Neuron (in vitro differentiated cells): ENCODE measurements around the gene TRPM7.
"Not testable (repeated sequence)": the region's sequence is repeated elsewhere in the genome, so short reads cannot be mapped to it uniquely, and the experiment has no call there.

ENCODE experiments used
- H2AFZ ChIP-seq: one replicate; pipeline ENCODE4 v1.6.1; 2013; ENCODE audit warnings: low read depth, mild to moderate bottlenecking, inconsistent platforms, low read length, moderate library complexity
- H3K27me3 ChIP-seq: one replicate; pipeline ENCODE4 v1.6.1; 2013; ENCODE audit warnings: low read length; ENCODE audit not compliant: insufficient read depth
- H3K36me3 ChIP-seq: one replicate; pipeline ENCODE4 v1.6.1; 2013; ENCODE audit warnings: low read length; ENCODE audit not compliant: insufficient read depth
- H3K4me1 ChIP-seq: one replicate; pipeline ENCODE4 v1.6.1; 2013; ENCODE audit warnings: low read length; ENCODE audit not compliant: insufficient read depth
- H3K4me3 ChIP-seq: 2 replicates; pipeline ENCODE4 v1.5.1; 2013; ENCODE audit warnings: mild to moderate bottlenecking, low read length, moderate library complexity
- H3K9me3 ChIP-seq: one replicate; pipeline ENCODE4 v1.6.1; 2013; ENCODE audit warnings: low read length

Gene TRPM7

GRCh38 chr15:50636146-50636545 lies 50.5 kb downstream of the TRPM7 start:
- Histone ChIP-seq H3K9me3 (no peaks in the 10 kb centered on the region), H3K4me1 (no peaks in the 10 kb centered on the region), H2AFZ (no peak overlapping the region), H3K4me3 (no peak overlapping the region), H3K27me3 (no peaks in the 10 kb centered on the region), H3K36me3 (peaks cover 57% of the 10 kb centered on the region)

DNA sequence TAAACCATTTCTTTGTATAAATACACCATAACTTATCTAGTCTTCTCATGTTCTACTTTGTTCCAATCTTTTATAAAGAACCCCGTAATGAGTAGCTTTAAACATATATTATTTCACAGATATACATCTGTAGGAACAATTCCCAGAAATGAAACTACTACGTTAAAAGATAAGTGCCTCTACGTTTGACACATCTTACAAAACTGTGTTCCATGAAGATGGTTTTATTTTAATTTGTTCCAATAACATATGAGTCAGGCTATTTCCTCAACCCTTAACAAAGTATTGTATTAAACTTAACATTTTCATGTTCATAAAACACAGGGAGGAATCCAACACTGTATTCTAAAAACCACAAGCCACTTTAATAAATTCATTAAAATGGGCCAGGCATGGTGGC lies 52.9 kb downstream of the TRPM7 start:
- Histone ChIP-seq H3K27me3 (no peaks in the 10 kb centered on the region), H3K4me1 (no peaks in the 10 kb centered on the region), H3K36me3 (peaks cover 71% of the 10 kb centered on the region), H2AFZ (no peak overlapping the region), H3K4me3 (no peak overlapping the region), H3K9me3 (no peaks in the 10 kb centered on the region)

DNA sequence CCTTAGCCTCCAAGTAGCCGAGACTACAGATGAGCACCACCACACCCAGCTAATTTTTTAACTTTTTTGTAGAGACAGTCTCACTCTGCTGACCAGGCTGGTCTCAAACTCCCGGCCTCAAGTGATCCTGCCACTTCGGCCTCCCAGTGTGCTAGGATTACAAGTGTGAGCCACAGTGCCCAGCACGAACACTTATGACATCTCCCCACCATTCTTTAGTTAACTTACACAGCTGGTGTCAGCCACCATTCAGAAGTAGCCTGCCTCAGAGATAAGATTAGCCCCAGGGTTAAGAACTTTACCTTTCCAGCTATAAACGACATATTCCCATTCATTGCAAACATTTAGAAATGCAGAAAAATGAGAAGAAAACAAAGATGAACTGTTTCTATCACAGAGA lies 58.2 kb downstream of the TRPM7 start:
- Histone ChIP-seq H3K36me3 (peaks cover 64% of the 10 kb centered on the region), H3K9me3 (no peaks in the 10 kb centered on the region), H2AFZ (no peak overlapping the region), H3K4me1 (no peaks in the 10 kb centered on the region), H3K4me3 (no peak overlapping the region), H3K27me3 (no peaks in the 10 kb centered on the region)

DNA sequence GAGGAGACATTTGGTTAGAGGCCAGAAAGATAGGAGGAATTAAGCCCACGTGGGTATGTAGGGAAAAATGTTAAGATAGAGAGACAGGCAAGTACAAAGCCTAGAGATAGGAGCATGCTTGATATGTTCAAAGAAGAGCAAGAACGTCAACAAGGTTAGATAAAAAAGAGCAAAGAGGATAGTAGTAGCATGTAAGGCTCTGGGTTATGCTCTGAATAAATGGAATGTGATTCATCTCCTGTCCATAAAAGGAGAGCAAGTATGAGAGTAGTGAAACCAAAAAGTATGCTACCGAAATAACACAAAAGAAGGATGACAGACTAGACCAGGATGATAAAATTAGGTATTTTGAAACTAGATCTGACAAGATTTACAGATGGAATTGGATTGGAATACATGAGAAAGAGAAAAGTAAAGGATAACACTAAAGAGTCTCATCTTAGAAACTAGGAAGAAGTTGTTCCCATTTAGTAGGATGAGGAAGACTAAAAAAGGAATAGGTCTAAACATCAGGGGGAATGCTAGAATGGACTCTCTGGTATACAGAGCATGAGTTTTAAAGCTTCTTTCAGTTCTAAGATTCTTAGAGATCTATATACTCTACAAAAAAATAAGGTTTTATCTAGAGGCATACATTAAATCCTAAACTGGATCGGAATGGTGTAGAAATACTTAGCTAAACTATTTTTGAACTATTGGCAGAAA lies 59.1 kb downstream of the TRPM7 start:
- no peak overlapping the region for H2AFZ ChIP-seq
- no peaks in the 10 kb centered on the region for H3K9me3 ChIP-seq
- H3K36me3 ChIP-seq, result peaks cover 56% of the 10 kb centered on the region
- H3K27me3 ChIP-seq, result no peaks in the 10 kb centered on the region
- no peaks in the 10 kb centered on the region for H3K4me1 ChIP-seq
- no peak overlapping the region for H3K4me3 ChIP-seq

DNA sequence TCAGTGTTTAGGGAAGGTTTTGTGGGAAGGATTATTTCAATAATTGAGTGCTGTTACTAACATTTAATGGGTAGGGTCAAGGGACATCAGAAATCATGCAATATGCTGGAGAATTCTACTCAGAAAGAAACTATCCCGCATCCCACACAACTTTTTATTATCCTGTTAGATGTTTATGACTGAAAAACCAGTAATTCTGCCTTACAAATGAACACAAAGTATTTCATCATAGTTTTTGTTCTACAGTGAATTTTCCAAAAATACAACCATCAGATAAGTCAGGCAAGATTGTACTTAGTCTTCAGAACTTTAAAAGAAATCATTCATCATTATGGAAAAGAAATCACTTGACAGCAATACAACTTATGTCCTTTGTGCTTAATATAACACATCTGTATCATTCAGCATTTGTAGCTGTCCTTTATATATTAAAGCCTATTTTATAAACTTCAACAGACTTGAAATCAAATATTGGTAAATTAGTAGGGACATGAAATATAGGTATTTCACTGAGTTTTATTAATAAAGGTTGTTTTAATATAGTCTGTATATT lies 61.9 kb downstream of the TRPM7 start:
- H3K4me1 ChIP-seq, result no peaks in the 10 kb centered on the region
- H3K36me3 ChIP-seq, result peaks cover 47% of the 10 kb centered on the region
- no peaks in the 10 kb centered on the region for H3K9me3 ChIP-seq
- H2AFZ ChIP-seq, result no peak overlapping the region
- no peaks in the 10 kb centered on the region for H3K27me3 ChIP-seq
- H3K4me3 ChIP-seq, result no peak overlapping the region

- H2AFZ ChIP-seq, H3K4me1 ChIP-seq, H3K4me3 ChIP-seq, H3K27me3 ChIP-seq, H3K9me3 ChIP-seq: not testable (repeated sequence)
- peaks cover 36% of the 10 kb centered on the region for H3K36me3 ChIP-seq
Measured at GRCh38 chr15:50622361-50622943, 64.1 kb downstream of the TRPM7 start.

- H3K36me3 ChIP-seq, result peaks cover 41% of the 10 kb centered on the region
- not testable (repeated sequence) for H3K9me3 ChIP-seq, H3K4me1 ChIP-seq, H2AFZ ChIP-seq, H3K27me3 ChIP-seq, H3K4me3 ChIP-seq
Measured at GRCh38 chr15:50616960-50617359, 69.6 kb downstream of the TRPM7 start.

- not testable (repeated sequence) for H2AFZ ChIP-seq, H3K4me1 ChIP-seq, H3K9me3 ChIP-seq, H3K27me3 ChIP-seq, H3K4me3 ChIP-seq
- peaks cover 41% of the 10 kb centered on the region for H3K36me3 ChIP-seq
Measured at GRCh38 chr15:50616554-50616953, 70.0 kb downstream of the TRPM7 start.

- Histone ChIP-seq H3K9me3 (no peaks in the 10 kb centered on the region), H3K4me3 (no peak overlapping the region), H3K4me1 (no peaks in the 10 kb centered on the region), H3K27me3 (no peaks in the 10 kb centered on the region), H3K36me3 (peaks cover 45% of the 10 kb centered on the region), H2AFZ (no peak overlapping the region)
Measured at GRCh38 chr15:50613600-50613999, 73.0 kb downstream of the TRPM7 start.

- Histone ChIP-seq H3K4me1 (no peaks in the 10 kb centered on the region), H3K36me3 (peaks cover 63% of the 10 kb centered on the region), H3K4me3 (no peak overlapping the region), H3K9me3 (no peaks in the 10 kb centered on the region), H3K27me3 (no peaks in the 10 kb centered on the region), H2AFZ (no peak overlapping the region)
Measured at GRCh38 chr15:50607129-50607528, 79.5 kb downstream of the TRPM7 start.

GRCh38 chr15:50605462-50605861 lies 81.1 kb downstream of the TRPM7 start:
- Histone ChIP-seq H3K36me3 (peaks cover 47% of the 10 kb centered on the region), H2AFZ (no peak overlapping the region), H3K27me3 (no peaks in the 10 kb centered on the region), H3K4me3 (no peak overlapping the region), H3K4me1 (no peaks in the 10 kb centered on the region), H3K9me3 (no peaks in the 10 kb centered on the region)

DNA sequence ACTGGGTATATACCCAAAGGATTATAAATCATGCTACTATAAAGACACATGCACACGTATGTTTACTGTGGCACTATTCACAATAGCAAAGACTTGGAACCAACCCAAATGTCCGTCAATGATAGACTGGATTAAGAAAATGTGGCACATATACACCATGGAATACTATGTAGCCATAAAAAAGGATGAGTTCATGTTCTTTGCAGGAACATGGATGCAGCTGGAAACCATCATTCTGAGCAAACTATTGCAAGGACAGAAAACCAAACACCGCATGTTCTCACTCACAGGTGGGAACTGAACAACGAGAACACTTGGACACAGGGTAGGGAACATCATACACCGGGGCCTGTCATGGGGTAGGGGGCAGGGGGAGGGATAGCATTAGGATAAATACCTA lies 84.6 kb downstream of the TRPM7 start:
- peaks cover 58% of the 10 kb centered on the region for H3K36me3 ChIP-seq
- H3K4me1 ChIP-seq, H3K9me3 ChIP-seq, H3K4me3 ChIP-seq, H3K27me3 ChIP-seq, H2AFZ ChIP-seq: not testable (repeated sequence)

GRCh38 chr15:50594311-50594710 lies 92.3 kb downstream of the TRPM7 start:
- no peaks in the 10 kb centered on the region for H3K4me1 ChIP-seq
- peaks cover 66% of the 10 kb centered on the region for H3K36me3 ChIP-seq
- H2AFZ ChIP-seq, result no peak overlapping the region

DNA sequence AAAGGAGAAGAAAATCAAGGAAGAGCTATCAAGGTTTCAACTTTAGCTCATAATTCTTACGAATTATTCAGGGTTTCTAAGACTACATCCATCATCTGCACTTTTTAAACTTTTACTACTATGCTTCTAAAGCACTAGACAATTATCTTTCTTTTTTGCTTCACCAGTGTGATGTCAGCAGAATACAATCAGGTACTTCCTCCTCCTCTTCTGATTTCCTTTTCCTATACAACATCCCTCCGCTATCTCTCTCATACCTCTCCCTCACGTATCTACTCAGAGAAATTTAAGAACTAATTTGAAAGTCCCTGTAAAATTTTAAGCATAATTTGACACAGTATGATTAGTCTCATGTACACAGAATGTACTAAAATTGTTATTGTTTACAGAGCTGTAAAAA lies 92.8 kb downstream of the TRPM7 start:
- H2AFZ ChIP-seq, result no peak overlapping the region
- H3K9me3 ChIP-seq, result no peaks in the 10 kb centered on the region
- H3K36me3 ChIP-seq, result peaks cover 67% of the 10 kb centered on the region
- H3K4me1 ChIP-seq, result no peaks in the 10 kb centered on the region
- no peak overlapping the region for H3K4me3 ChIP-seq
- H3K27me3 ChIP-seq, result no peaks in the 10 kb centered on the region

More at GRCh38 chr15:50594311-50594710, 92.3 kb downstream of the TRPM7 start:
- no peaks in the 10 kb centered on the region for H3K9me3 ChIP-seq
- H3K27me3 ChIP-seq, result no peaks in the 10 kb centered on the region
- H3K4me3 ChIP-seq, result no peak overlapping the region
